Stomach (tissue), 4 donors: ENCODE results near the gene UBAC2.

Experiments used
- EP300 ChIP-seq: sonication (generic); formaldehyde crosslinking; IDR thresholded peaks from one replicate; pipeline ENCODE4 v1.6.1; 2017; ENCODE audit warnings: antibody characterized with exemption
- POLR2A ChIP-seq, 4 donors: fragments of 450-650 bp; IDR thresholded peaks; one replicate each; pipeline ENCODE4 v1.6.1; 2016; ENCODE audit warnings: antibody characterized with exemption in 4 of 4, control low read depth in 2 of 4, mild to moderate bottlenecking in 1 of 4, moderate library complexity in 1 of 4
- POLR2AphosphoS5 ChIP-seq, 3 donors: sonication (generic); formaldehyde crosslinking; IDR thresholded peaks; one replicate each; pipeline ENCODE4 v1.6.1; 2016; ENCODE audit warnings: antibody characterized with exemption in 3 of 3

GRCh38 chr13:99294198-99294597 lies 93.5 kb downstream of the UBAC2 start:
- TF ChIP-seq POLR2A (IDR thresholded peaks at IDR 0.05) (no peak), EP300 (no peak), POLR2AphosphoS5 (IDR thresholded peaks at IDR 0.05) (no peak)
